A549 (cell line): ENCODE results near the gene HSPG2.

Experiments
- CHD2 ChIP-seq: fragments of 150-350 bp; IDR thresholded peaks from 2 replicates; pipeline ENCODE4 v1.6.1; 2014; ENCODE audit warnings: low read length; ENCODE audit not compliant: partially characterized antibody
- MAFK ChIP-seq: fragments of 450-650 bp; IDR thresholded peaks from 2 replicates; pipeline ENCODE4 v1.6.1; 2014; ENCODE audit not compliant: partially characterized antibody
- TF ChIP-seq, protein P1 (sequence below): fragments of >200 bp; sonication (Bioruptor Twin); formaldehyde crosslinking; IDR thresholded peaks from 3 replicates; pipeline ENCODE4 v1.5.1; 2016

DNA sequence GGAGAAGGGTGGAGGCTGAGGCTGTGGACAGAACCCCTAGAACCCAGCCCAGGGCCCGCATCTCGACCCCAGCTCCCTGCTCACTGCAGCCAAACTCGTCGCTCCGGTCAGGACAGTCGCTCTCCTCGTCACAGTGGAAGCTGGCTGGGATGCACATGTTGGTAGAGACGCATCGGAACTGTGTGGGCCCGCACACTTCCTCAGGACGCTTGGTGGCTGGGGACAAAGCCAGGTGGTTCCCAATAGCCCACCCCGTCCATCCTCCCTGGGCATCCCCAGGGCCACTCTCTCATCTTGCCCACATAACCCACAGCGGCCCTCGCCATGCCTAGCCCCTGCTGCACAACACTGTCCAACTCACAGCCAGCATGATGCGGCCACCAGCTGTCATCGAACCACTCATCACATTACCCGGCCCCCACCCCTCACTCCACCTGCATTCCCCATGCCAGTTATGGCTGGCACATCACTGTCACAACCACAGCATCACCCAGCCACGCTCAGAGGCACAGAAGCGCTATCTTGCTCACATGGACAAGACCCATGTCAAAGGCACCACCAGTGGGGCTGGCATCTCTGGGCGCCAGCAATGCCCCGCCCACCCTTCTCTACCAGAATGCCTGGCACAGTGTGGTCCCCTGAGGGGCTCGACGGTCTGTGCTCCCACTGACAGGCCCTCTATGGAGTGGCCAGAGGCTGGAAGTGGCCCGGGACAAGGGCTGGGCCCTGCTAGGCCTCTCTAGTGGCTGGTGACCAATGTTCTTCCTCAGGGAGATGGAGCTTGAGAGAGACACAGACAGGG is 51.7 kb downstream of the HSPG2 start:
- no peak for TF ChIP-seq MAFK
- TF ChIP-seq, protein P1, sequence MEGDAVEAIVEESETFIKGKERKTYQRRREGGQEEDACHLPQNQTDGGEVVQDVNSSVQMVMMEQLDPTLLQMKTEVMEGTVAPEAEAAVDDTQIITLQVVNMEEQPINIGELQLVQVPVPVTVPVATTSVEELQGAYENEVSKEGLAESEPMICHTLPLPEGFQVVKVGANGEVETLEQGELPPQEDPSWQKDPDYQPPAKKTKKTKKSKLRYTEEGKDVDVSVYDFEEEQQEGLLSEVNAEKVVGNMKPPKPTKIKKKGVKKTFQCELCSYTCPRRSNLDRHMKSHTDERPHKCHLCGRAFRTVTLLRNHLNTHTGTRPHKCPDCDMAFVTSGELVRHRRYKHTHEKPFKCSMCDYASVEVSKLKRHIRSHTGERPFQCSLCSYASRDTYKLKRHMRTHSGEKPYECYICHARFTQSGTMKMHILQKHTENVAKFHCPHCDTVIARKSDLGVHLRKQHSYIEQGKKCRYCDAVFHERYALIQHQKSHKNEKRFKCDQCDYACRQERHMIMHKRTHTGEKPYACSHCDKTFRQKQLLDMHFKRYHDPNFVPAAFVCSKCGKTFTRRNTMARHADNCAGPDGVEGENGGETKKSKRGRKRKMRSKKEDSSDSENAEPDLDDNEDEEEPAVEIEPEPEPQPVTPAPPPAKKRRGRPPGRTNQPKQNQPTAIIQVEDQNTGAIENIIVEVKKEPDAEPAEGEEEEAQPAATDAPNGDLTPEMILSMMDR, result no peak
- no peak for TF ChIP-seq CHD2
